H9 (cell line): ENCODE results near the gene RHOB. TPM values are rescaled to one million over a fixed set of nuclear protein-coding genes. Genes with fewer than 3 reads are reported as not detected.

Experiments
- DNase-seq: peaks from one replicate; pipeline ENCODE4 v3.0.0-alpha.2; 2017
- H2AFZ ChIP-seq: one replicate; pipeline ENCODE4 v1.6.1; 2013; ENCODE audit warnings: mild to moderate bottlenecking, low read length, control low read depth, moderate library complexity
- H2AK5ac ChIP-seq: 2 replicates; pipeline ENCODE4 v1.6.1; 2013; ENCODE audit warnings: low read length, control low read depth, mixed read lengths; ENCODE audit not compliant: insufficient read length
- H2BK120ac ChIP-seq: one replicate; pipeline ENCODE4 v1.6.1; 2013; ENCODE audit warnings: low read depth, mild to moderate bottlenecking, low read length, control low read depth, inconsistent platforms; ENCODE audit not compliant: poor library complexity, severe bottlenecking
- H2BK12ac ChIP-seq: 2 replicates; pipeline ENCODE4 v1.6.1; 2013; ENCODE audit warnings: low read length, control low read depth, mixed read lengths, low read depth; ENCODE audit not compliant: insufficient read length
- H2BK15ac ChIP-seq: 2 replicates; pipeline ENCODE4 v1.6.1; 2013; ENCODE audit warnings: low read depth, low read length, control low read depth
- H2BK20ac ChIP-seq: one replicate; pipeline ENCODE4 v1.6.1; 2013; ENCODE audit warnings: low read depth, mild to moderate bottlenecking, low read length, control low read depth, inconsistent platforms; ENCODE audit not compliant: poor library complexity, severe bottlenecking
- H2BK5ac ChIP-seq: 2 replicates; pipeline ENCODE4 v1.6.1; 2013; ENCODE audit warnings: low read length, control low read depth, mixed read lengths; ENCODE audit not compliant: insufficient read length
- H3K14ac ChIP-seq: 2 replicates; pipeline ENCODE4 v1.6.1; 2013; ENCODE audit warnings: low read length, control low read depth; ENCODE audit not compliant: insufficient read depth
- H3K18ac ChIP-seq: 2 replicates; pipeline ENCODE4 v1.6.1; 2013; ENCODE audit warnings: low read depth, mild to moderate bottlenecking, mixed read lengths, low read length, control low read depth; ENCODE audit not compliant: insufficient read length
- H3K23ac ChIP-seq: 2 replicates; pipeline ENCODE4 v1.6.1; 2013; ENCODE audit warnings: low read length, control low read depth, mixed read lengths, low read depth; ENCODE audit not compliant: insufficient read length
- H3K23me2 ChIP-seq: 2 replicates; pipeline ENCODE4 v1.6.1; 2013; ENCODE audit warnings: low read depth, mild to moderate bottlenecking, mixed read lengths, low read length, control low read depth; ENCODE audit not compliant: insufficient read length, poor library complexity, severe bottlenecking
- H3K27ac ChIP-seq: 2 replicates; pipeline ENCODE4 v1.5.1; 2013; ENCODE audit warnings: low read length, control low read depth, mixed read lengths, low read depth; ENCODE audit not compliant: insufficient read length
- H3K27me3 ChIP-seq: 2 replicates; pipeline ENCODE4 v1.6.1; 2013; ENCODE audit warnings: low read length, control low read depth, inconsistent platforms; ENCODE audit not compliant: insufficient read depth
- H3K4ac ChIP-seq: 2 replicates; pipeline ENCODE4 v1.6.1; 2013; ENCODE audit warnings: low read depth, mild to moderate bottlenecking, control low read depth, inconsistent platforms, low read length, moderate library complexity
- H3K4me1 ChIP-seq: 2 replicates; pipeline ENCODE4 v1.6.1; 2013; ENCODE audit warnings: low read length, control low read depth, inconsistent platforms; ENCODE audit not compliant: insufficient read depth
- H3K4me2 ChIP-seq: 2 replicates; pipeline ENCODE4 v1.6.1; 2013; ENCODE audit warnings: low read length, control low read depth, mixed read lengths; ENCODE audit not compliant: insufficient read length, insufficient read depth
- H3K56ac ChIP-seq: 2 replicates; pipeline ENCODE4 v1.6.1; 2013; ENCODE audit warnings: low read depth, mild to moderate bottlenecking, mixed read lengths, low read length, control low read depth; ENCODE audit not compliant: insufficient read length
- H3K79me1 ChIP-seq: 2 replicates; pipeline ENCODE4 v1.6.1; 2013; ENCODE audit warnings: low read depth, mild to moderate bottlenecking, moderate library complexity, low read length, control low read depth, inconsistent platforms; ENCODE audit not compliant: insufficient read depth, poor library complexity, severe bottlenecking
- H3K79me2 ChIP-seq: 2 replicates; pipeline ENCODE4 v1.6.1; 2013; ENCODE audit warnings: low read length, control low read depth, inconsistent platforms; ENCODE audit not compliant: insufficient read depth
- H3K9ac ChIP-seq: 2 replicates; pipeline ENCODE4 v1.6.1; 2013; ENCODE audit warnings: low read length, control low read depth, mixed read lengths; ENCODE audit not compliant: insufficient read length; ENCODE audit errors: extremely low read depth
- H3K9me3 ChIP-seq: one replicate; pipeline ENCODE4 v1.6.1; 2013; ENCODE audit warnings: low read depth, low read length, inconsistent platforms; ENCODE audit not compliant: control insufficient read depth
- H3T11ph ChIP-seq: one replicate; pipeline ENCODE4 v1.6.1; 2013; ENCODE audit warnings: mild to moderate bottlenecking, low read length, control low read depth, inconsistent platforms
- H4K20me1 ChIP-seq: one replicate; pipeline ENCODE4 v1.6.1; 2013; ENCODE audit not compliant: control insufficient read depth, insufficient read length, insufficient read depth
- H4K5ac ChIP-seq: 2 replicates; pipeline ENCODE4 v1.6.1; 2013; ENCODE audit warnings: low read depth, mild to moderate bottlenecking, mixed read lengths, low read length, control low read depth; ENCODE audit not compliant: insufficient read length
- H4K8ac ChIP-seq: replicated peaks from 2 replicates; pipeline ENCODE4 v1.6.1; 2013; ENCODE audit warnings: low read length, control low read depth, mixed read lengths, low read depth; ENCODE audit not compliant: insufficient read length
- H4K91ac ChIP-seq: 2 replicates; pipeline ENCODE4 v1.6.1; 2013; ENCODE audit warnings: low read depth, mild to moderate bottlenecking, moderate library complexity, mixed read lengths, low read length, control low read depth; ENCODE audit not compliant: insufficient read length
- H3K27ac Mint-ChIP-seq, 3 experiments: 2 replicates in 2 of 3; 3 replicates in 1 of 3; pipeline ENCODE4 v1.8.0; 2020 to 2021; ENCODE audit warnings: mixed read lengths in 3 of 3, mild to moderate bottlenecking in 1 of 3, moderate library complexity in 1 of 3
- H3K27me3 Mint-ChIP-seq: 2 replicates; pipeline ENCODE4 v1.8.0; 2021; ENCODE audit warnings: low read depth, mild to moderate bottlenecking, moderate library complexity, mixed read lengths
- H3K36me3 Mint-ChIP-seq, 3 experiments: 2 replicates in 2 of 3; 3 replicates in 1 of 3; pipeline ENCODE4 v1.8.0; 2020 to 2021; ENCODE audit warnings: low read depth in 3 of 3, mixed read lengths in 3 of 3; ENCODE audit not compliant: insufficient read depth in 1 of 3
- H3K4me1 Mint-ChIP-seq, 2 experiments: 2 replicates each; pipeline ENCODE4 v1.8.0; 2020; ENCODE audit warnings: mixed read lengths in 2 of 2
- H3K4me3 Mint-ChIP-seq, 2 experiments: 2 replicates in 1 of 2; 3 replicates in 1 of 2; pipeline ENCODE4 v1.8.0; 2020 to 2021; ENCODE audit warnings: mild to moderate bottlenecking in 2 of 2, mixed read lengths in 2 of 2, moderate library complexity in 1 of 2
- H3K9me3 Mint-ChIP-seq, 2 experiments: 2 replicates in 1 of 2; 3 replicates in 1 of 2; pipeline ENCODE4 v1.8.0; 2020; ENCODE audit warnings: mild to moderate bottlenecking in 2 of 2, mixed read lengths in 2 of 2, moderate library complexity in 1 of 2
- CTCF ChIP-seq: fragments of 200-600 bp; sonication (generic); conservative IDR thresholded peaks from 3 replicates; pipeline ENCODE4 v1.8.0; 2021; ENCODE audit warnings: antibody characterized with exemption, mild to moderate bottlenecking
- WGBS: extraction: QIAGEN DNeasy Blood & Tissue Kit; methylation state at CpG from one replicate; pipeline ENCODE4 v1.1.7; 2013; ENCODE audit warnings: missing lambda C conversion rate, low lambda C conversion rate, mixed read lengths; ENCODE audit not compliant: insufficient read length; ENCODE audit errors: extremely low coverage; 5-methylcytosine and 5-hydroxymethylcytosine counted together
- total RNA-seq: library from RNA; stranded (reverse); gene quantifications from 2 replicates; pipeline ENCODE4 v1.2.1, GENCODE V29; 2021

The RHOB gene
- total RNA-seq, 1 experiment from 2014 or later = 10.3 TPM

GRCh38 chr2:20481798-20482405 lies 35.0 kb downstream of the RHOB start:
- Histone ChIP-seq H3K14ac (no peak overlapping the region), H3K27ac (no peak overlapping the region), H3K27me3 (no peaks in the 10 kb centered on the region), H2BK120ac (no peak overlapping the region), H3K4ac (no peak overlapping the region), H3K56ac (no peak overlapping the region), H4K5ac (no peak overlapping the region), H3K79me1 (no peaks in the 10 kb centered on the region), H2AK5ac (no peak overlapping the region), H2BK5ac (no peak overlapping the region), H3K23ac (no peak overlapping the region), H4K8ac (no peak overlapping the region), H3K4me2 (no peak overlapping the region), H3K79me2 (no peaks in the 10 kb centered on the region), H2BK20ac (no peak overlapping the region), H2BK15ac (no peak overlapping the region), H3K23me2 (no peaks in the 10 kb centered on the region), H3K4me1 (peaks cover under 1% of the 10 kb centered on the region; the same call in 1 of the 2 replicates), H2BK12ac (no peak overlapping the region), H3T11ph (no peak overlapping the region), H3K9me3 (no peaks in the 10 kb centered on the region), H3K9ac (no peak overlapping the region), H4K91ac (no peak overlapping the region), H3K18ac (no peak overlapping the region), H2AFZ (no peak overlapping the region), H4K20me1 (no peaks in the 10 kb centered on the region)
- Mint-ChIP-seq H3K36me3 (no peaks in the 10 kb centered on the region; a peak in 1 of 7 replicates), H3K4me1 (peaks cover 2 to 3% of the 10 kb centered on the region in 2 experiments), H3K4me3 (no peak overlapping the region), H3K27ac (no peak overlapping the region), H3K9me3 (no peaks in the 10 kb centered on the region), H3K27me3 (peaks cover 33% of the 10 kb centered on the region)
- no peak for TF ChIP-seq CTCF
- no CpG with 5 or more reads among the region's 5 CpGs for WGBS
- DNase-seq = no peak
